HG02970 (cell line): ENCODE measurements around the gene CADM2.

Source experiments
- ATAC-seq: cut with Tn5 transposase; IDR thresholded peaks from one replicate; pipeline ENCODE4 v1.9.1; 2021; ENCODE audit warnings: mild to moderate bottlenecking, moderate library complexity, moderate number of reproducible peaks; ENCODE audit not compliant: unreplicated experiment, low FRiP score

The CADM2 gene

GRCh38 chr3:85533586-85533985, 574.8 kb downstream of the CADM2 start:
- no peak for ATAC-seq

- ATAC-seq: no peak
Measured at GRCh38 chr3:85535517-85535916, 576.7 kb downstream of the CADM2 start.

- no peak for ATAC-seq
Measured at GRCh38 chr3:85539232-85539631, 580.4 kb downstream of the CADM2 start.

GRCh38 chr3:85554153-85554552, 595.4 kb downstream of the CADM2 start:
- no peak for ATAC-seq

- ATAC-seq: no peak
Measured at GRCh38 chr3:85560088-85560785, 601.4 kb downstream of the CADM2 start.

- no peak for ATAC-seq
Measured at GRCh38 chr3:85567071-85567676, 608.4 kb downstream of the CADM2 start.

GRCh38 chr3:85570819-85571218, 612.0 kb downstream of the CADM2 start:
- ATAC-seq: no peak

- no peak for ATAC-seq
Measured at GRCh38 chr3:85571835-85572234, 613.0 kb downstream of the CADM2 start.

- no peak for ATAC-seq
Measured at GRCh38 chr3:85572426-85572825, 613.6 kb downstream of the CADM2 start.

GRCh38 chr3:85572978-85573377, 614.2 kb downstream of the CADM2 start:
- ATAC-seq: no peak

GRCh38 chr3:85574006-85574705, 615.4 kb downstream of the CADM2 start:
- no peak for ATAC-seq

GRCh38 chr3:85576091-85576690, 617.4 kb downstream of the CADM2 start:
- ATAC-seq: peak; percentile 62

GRCh38 chr3:85576697-85577200, 618.0 kb downstream of the CADM2 start:
- no peak for ATAC-seq

- ATAC-seq: no peak
Measured at GRCh38 chr3:85584779-85585356, 626.1 kb downstream of the CADM2 start.

GRCh38 chr3:85586018-85586417, 627.2 kb downstream of the CADM2 start:
- no peak for ATAC-seq

- ATAC-seq: no peak
Measured at GRCh38 chr3:85589145-85589544, 630.4 kb downstream of the CADM2 start.

GRCh38 chr3:85591451-85591850, 632.7 kb downstream of the CADM2 start:
- ATAC-seq: no peak

- no peak for ATAC-seq
Measured at GRCh38 chr3:85592256-85592655, 633.5 kb downstream of the CADM2 start.

- no peak for ATAC-seq
Measured at GRCh38 chr3:85594676-85595075, 635.9 kb downstream of the CADM2 start.

- ATAC-seq: no peak
Measured at GRCh38 chr3:85603378-85603777, 644.6 kb downstream of the CADM2 start.

GRCh38 chr3:85604641-85605040, 645.9 kb downstream of the CADM2 start:
- ATAC-seq: no peak
